NCI-H526 (cell line): Measurements from ENCODE around the gene DHX38.
A peak's percentile ranks its signal among the peaks of the same experiment; 100 is the strongest.

Experiments used
- DNase-seq, 2 experiments: peaks; one replicate each; lab custom pipeline; 2025; lab: John Stamatoyannopoulos, UW

Gene DHX38

DNA sequence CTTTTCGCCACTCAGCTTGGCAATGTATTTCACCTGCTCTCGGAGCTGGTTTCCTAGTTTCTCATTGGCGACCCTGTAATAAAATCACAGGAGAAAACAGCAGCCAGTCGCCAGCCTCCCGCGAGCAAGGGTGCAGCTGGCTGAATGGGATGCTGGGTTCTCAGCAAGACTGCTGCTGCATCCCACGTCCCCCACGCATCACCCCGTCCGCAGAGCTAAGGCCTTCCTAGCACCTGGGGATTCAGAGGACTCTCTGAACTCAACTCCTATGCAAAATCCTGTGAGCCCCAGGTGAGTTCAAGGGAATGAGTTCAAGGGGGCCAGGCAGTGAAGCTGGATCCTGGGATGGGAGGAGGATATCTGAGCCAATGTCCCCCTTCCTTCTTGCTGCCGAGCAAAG lies 29.3 kb downstream of the DHX38 start:
- no peak for DNase-seq

DNA sequence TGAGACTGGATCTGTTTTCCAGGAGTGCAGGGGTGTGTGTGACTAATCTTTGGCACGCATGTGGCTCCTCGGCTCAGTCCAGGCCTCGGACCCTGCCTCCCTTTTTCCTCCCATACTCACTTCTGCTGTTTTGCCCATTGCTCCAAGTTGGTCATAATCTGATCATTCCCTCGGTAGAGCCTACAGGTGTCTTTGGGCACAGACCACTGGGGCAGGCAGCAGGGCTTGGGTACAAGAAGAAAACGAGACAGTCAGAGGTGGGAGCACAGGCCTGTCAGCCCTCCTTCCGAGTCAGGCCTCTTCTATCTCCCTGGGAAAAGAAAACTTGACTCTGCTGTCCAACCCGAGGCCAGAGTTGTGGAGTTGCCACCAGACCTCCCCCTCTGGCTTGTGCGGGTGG lies 29.8 kb downstream of the DHX38 start:
- no peak for DNase-seq

DNA sequence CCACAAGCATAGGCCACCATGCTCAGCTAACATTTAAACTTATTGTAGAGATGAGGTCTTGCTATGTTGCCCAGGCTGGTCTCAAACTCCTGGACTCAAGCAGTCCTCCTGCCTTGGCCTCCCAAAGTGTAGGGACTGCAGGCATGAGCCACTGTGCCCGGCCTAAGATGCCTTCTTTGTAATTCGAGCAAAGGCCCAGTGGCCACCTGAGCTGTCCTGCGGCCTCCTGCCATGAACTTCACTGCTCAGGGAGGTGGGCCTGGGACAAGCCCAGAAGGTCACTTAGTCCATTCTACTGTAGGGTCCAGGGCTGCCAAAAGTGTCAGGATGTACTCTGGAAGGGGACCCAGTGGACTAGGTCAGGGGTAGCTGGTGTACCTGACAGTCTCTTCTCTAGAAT lies 30.5 kb downstream of the DHX38 start:
- no peak for DNase-seq

DNA sequence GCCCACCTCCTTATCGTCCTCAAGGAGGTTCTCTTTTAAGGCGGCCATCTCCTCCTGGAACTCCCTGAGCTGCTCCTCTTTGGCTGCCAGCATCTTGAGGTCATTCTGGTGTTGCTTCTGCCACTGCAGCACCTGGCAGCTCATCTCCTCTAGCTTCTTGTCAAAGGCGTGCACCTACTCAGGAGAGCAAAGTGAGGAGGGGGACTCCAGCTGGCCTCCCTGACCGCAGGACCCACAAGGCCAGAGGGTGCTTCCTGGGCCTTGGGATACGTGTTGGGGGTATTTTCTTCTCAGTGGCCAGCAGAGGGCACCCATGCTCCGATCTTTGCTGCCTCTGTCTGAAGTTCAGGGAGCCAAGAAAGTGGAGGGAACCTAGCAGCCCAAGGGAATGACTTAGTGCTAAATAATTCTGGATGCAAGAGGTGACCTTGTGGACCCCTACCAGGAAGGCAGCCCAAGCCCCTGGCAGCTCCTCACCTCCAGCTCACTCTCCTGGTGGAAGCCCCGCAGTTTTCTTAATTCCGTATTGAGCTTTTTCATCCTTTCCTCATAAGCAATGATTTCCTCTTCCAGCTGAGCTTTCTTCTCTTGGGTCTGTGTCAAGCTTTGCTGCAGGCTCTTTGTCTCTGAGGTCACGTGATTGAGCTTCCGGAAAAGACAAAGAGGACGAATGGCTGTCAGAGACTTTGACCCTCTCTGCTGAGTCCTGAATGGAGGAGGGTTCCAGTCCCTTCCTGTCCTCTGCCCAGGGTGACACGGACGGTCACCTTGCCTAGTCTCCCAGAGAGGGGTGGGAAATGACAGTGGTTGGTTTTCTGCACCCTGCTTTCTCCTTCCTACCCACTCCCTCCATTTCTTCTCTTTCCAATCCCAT lies 31.4 kb downstream of the DHX38 start:
- peak; percentile 15 to 58 for DNase-seq

DNA sequence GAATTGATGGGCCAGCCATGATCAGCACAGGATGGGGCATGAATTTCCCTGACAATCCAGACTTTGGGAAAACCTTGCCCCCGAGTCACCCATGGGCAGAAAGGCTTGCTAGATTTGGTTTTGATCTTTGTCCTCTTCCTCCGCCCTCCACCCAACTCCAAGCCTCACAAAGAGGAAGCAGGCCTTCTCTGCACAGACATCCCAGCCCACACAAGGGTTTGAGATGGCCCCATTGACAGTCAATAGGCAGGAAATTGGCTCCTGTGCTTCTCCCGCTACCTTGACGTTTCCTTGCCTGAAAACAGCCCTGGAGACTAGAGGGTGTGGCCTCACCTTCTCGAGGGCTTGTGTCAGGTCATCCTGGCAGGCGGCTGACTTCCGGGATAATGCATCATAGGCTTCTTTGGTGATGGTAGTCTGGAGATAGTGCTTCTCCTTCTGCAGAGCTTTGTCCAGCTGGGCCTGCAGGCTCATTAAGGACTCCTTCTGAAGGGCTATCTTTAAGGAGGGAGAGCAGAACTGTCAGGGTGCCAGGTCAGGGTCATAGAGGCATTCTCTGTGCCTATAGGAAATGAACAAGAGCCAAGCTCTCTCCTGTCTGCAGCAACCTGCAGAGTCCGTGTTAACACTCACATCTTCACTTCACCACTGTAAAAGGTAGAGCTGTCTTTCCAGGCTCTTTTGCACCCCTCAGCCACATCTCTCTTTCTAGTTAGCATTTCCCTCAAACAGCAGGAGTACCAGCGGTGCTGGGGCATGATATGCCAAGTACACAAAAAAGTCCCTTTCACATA lies 32.2 kb downstream of the DHX38 start:
- no peak for DNase-seq

DNA sequence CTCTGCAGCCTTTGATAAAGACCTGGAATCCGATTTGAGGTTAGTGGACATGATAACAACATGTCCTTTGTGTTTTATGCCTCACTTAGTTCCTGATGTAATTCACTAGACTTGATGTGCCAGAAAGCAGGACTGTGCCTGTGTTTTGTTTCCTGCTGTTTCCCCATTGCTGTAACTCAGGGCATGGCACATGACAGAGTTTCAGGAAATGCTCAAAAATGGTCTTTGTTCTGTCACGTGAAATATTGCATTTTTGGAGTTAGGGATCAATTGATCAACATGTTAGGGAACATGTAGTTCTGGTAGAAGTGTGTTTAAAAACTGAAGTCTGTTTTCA lies 32.8 kb downstream of the DHX38 start:
- DNase-seq: no peak

DNA sequence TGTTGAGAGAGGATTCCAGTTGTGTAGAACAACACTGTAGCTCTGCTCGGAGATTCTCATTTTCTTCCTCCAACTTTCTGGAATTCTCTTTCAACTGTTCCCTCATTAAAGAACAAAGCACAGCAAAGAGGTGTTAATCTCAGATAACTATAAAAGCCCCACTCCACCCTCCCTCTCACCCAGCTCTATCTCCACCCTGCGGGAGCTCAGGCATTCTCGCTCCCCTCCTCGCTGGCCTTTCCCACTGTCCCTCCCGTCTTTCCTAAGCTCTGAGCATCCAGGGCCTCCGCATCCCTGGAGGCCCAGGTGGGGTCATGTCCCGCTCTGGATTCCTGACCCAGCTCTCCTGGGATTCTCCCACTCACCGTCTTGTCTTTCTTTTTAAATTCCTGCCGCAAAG lies 35.1 kb downstream of the DHX38 start:
- DNase-seq: no peak

DNA sequence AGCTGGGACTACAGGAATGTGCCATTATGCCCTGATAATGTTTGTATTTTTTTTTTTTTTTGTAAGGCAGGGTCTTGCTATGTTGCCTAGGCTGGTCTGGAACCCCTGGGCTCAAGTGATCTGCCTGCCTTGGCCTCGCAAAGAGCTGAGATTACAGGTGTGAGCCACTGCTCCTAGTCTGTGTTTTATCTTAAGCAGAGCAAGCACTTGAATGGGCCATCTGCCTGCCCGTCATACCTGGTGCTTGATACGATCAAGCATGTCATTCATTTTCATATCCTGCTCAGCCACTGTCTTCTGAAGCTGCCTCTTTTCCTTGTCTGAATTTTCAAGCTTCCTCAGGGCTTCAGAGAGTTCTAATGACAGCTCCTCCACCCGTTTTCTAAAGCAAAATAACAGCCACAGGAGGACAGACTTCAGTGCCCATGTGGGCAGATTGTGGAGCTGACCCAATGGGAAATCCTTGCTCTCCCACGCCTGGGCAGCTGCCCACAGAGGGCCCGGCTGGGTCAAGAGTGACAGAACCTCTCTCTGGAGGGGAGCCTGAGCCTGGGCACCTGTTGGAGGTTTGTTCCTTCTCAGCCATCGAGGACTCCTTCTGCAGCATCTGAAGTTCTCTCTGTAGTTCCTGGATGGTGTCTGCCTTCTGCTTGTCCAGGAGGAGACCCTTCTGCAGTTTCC lies 36.5 kb downstream of the DHX38 start:
- no peak for DNase-seq

DNA sequence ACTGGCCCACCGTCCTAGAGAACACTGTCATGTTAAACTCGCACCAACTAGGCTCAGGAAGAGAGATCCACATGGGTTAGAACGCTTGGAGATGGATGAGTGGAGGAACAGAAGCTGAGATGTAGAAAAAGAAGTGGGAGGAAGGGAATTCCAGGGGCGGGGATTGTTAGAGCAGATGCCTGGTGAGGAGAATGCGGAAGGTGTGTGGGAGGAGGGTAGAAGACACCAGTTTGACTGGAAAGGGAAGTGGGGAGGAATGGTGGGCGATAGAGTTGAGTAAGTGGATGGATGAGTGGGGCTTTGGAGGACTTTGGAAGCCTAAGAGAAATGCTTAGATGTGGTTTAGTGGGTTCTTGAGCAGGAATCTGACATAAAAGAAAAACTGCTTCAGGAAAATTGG lies 37.4 kb downstream of the DHX38 start:
- no peak for DNase-seq

DNA sequence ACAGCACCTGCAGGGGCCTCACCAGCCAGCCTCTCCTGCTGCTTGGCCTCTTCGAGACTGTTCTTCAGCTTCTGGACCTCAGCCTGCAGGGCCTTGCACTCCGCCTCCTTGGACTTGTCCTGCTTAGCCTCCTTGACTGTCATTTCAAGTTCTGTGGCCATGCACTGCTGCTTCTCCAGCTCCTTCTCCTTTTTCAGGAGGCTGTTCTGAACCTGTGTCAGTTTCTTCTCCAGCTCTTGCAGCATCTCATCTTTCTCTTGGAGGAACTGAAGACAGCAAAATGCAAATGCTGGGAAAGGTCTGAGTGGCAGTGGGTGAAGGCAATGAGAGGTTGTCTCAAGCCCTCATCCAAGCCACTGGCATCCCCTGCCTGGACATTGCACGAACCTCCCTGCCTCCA lies 39.1 kb downstream of the DHX38 start:
- DNase-seq: no peak

DNA sequence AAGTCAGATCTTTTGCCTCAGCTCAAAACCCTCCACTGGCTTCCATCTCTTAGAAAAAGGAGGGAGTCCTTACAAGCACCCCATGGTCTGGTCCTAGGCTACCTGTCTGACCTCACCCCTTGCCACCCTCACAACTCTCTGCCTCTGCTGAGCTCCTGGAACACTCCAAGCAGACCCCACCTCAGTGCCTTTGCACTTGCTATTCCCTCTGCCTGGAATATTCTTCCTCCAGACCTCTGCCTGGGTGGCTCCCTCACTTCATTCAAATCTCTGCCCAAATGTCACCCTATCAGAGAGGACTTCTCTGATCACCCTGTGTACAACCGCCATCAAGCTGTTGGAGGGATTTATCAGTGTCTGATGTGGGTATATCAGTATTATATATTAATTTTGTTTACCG lies 40.9 kb downstream of the DHX38 start:
- no peak for DNase-seq

DNA sequence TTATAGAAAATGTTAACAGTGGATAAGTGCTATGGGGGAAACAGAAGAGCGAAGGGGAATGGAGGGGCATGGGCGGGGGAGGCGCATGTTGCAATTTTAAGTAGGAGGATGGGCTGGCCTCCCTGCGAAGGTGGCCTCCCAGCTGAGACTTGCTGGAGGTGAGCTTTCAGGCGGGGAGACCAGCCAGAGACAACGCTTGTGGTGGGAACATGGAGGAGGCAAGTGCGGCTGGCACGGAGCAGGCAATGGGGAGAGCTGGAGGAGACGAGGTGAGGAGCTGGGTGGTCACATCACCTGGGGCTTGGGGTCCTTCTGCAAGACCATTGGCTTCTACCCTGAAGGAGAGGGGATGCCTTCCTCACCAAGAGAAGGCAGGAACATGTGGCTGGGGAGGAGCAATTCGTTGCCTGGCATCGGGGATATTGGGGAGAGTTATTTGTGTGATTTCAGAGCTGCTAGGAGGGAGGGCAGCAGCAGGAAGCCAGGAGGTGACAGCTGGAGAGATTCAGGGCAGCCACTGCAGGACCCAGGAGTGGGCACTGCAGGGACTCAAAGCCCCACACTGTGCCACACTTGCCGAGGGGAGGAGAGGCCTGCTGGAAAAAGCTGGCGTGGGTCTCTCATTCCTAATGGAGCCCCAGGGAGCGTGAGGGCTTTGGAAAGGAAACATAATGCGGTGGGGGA lies 43.9 kb downstream of the DHX38 start:
- DNase-seq: no peak

DNA sequence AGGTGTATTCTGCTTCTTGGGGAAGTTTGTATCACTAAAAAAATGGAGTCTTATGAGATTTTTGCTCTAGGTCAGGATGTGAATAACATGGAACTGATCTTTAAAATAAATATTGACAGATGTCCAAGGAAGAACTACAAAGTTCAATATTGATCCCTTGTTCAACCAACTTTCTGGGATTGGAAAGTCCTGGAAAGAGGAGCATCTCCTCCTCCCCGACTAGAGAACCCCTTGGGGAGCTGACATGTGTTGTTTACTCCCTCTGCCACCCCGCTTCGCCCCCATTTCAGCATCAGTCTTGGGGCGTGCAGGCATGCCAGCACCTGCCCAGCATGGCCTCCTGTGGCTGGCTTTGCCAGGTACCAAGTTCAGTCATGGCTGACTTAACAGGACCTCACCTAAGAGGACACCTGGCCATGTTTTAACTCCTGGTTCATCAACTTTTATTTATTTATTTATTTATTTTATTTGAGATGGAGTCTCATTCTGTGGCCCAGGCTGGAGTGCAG lies 44.5 kb downstream of the DHX38 start:
- DNase-seq: no peak

DNA sequence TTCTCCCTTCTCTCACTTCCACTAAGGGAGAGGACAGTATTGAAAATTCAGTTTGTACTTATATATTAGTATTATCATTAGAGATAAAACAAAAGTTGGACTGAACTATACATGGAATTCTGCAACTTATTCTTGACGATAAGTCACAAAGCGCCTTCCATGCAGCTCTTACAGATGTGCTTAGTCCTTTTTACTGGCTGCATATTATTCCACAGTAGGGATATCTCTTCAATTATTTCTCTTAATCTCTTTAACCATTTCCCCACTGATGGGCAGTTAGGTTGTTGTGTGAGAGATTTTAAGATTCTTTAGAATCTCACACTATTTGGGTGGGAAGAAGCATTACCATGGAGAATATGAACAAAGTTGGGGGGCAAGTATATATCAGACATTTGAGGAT lies 46.3 kb downstream of the DHX38 start:
- DNase-seq: no peak

DNA sequence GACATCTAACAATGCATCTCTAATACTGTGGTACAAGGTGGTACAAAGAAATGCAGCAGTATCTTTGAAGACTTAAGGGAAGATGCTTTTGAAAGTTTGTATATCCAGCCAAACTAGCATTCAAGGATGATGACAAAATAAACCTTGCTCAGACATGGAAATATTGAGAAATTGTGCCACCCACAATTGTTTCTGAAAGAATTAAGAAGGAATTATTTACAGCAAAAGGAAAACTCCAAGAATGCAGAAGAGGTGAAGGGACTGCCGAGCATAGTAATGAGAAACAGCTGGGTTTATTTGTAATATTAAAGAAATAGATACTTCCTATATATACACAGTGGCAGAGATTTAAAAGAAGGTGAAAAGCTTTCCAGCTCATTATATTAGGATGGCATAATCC lies 48.8 kb downstream of the DHX38 start:
- no peak for DNase-seq

DNA sequence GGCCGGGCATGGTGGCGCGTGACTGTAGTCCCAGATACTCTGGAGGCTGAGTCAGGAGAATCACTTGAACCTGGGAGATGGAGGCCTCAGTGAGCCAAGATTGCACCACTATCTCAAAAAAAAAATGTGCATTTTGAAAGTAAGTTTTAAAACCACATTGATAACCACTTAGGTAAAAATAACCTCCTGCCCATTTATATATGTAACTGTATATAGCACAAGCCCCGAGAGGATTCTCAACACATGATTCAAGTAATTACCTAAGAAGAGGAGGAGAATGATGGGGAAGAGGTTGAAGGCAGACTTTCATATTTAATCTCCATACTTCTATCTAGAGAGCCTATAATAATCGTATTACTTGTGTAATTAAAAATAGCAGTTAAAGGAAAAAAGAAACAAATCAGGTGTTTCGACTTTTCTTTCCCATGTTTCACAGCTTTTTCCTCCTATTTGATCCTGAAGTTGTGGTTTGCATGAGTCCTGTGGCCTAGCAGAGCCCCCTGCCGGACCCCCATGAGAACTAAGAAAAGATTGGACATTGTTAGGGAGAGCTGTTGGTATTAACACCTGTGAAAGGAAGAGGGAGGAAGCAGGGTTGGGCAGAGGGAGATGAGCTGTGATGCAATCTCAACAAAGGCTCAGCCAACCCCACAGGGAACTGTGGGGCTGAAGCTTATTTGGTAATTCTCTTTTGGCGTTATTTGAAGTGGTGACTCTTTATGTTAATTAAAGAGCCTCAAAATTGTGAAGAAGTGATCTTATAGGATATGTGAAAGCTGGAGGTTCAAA lies 56.2 kb downstream of the DHX38 start:
- DNase-seq: no peak

DNA sequence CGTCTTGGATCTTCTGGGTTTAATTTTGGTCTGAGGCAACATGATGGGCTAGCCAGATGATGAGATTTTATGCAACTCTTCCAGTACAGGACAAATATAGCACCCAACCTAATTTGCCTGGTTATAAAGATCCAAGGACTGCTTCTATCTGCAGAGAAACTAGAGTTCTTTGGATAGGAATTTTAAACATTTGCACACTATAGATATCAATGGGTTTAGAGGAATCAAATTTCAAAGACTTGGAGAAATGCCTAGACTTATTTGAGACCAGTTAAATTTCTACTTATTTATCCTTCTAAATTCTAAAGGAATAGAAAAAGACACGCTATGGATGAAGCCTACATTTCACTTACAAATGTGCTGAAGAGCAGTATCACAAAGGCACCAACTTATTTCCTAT lies 65.7 kb downstream of the DHX38 start:
- DNase-seq: no peak

DNA sequence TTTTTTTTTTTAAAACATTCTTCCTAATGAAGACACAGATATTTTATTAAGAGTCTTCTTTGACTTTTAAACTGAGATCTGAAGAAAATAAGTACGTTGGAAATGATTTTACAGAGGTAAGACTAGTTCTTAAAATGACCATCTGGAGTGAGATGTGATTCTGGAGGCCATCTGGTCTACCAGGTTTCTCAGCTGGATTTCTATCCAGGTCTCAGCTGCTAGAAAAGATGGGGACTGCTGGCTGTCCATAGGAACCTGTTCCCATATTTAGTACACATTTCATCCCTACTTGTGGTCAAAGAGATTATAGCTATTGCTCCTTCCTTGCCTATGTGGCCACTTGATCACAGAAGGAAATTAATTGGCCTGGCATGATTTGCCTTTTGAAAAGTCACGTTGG lies 66.2 kb downstream of the DHX38 start:
- no peak for DNase-seq

DNA sequence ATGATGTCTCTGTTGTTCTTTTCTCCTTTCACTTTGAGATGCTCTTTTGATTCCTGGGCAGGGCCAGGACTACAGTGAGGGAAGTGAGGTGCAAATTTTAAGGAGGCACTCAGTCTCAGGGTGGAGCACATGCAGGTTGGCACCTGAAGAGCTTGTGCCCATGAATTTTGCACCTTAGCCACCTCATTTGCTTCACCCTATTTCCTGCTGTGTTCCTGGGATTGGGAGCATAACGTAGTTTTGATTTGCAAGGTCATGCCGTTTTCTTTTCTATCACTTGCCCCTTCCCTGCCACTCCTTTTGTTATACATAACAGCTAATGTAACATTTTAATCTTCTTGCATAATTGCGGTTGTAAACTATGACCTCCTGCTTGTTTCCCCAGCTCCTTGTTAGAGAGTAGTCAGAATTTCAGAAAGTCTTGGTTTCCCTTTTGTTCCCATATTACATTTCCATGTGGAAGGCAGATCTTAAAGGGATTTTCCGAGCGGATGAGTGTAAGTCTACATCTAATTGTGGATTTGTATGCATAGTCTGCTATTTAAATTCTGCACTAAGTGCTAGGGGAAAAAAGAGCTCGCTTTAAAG lies 68.6 kb downstream of the DHX38 start:
- no peak for DNase-seq
